T1000 (cell line): Measurements from ENCODE around the gene MANF.

Experiments used
- DNase-seq: peaks from one replicate; lab custom pipeline; 2025; ENCODE audit warnings: mixed read lengths; lab: John Stamatoyannopoulos, UW

Gene MANF

GRCh38 chr3:51434746-51435327, 49.7 kb downstream of the MANF start:
- DNase-seq: no peak

- no peak for DNase-seq
Measured at GRCh38 chr3:51436998-51437639, 52.0 kb downstream of the MANF start.
